Body of pancreas (tissue), 4 donors: ENCODE measurements around the gene NGRN. TPM values are rescaled to one million over a fixed set of nuclear protein-coding genes. Genes with fewer than 3 reads are reported as not detected.

ENCODE experiments used
- ATAC-seq: fragments of 150-250 bp; one replicate; pipeline ENCODE4 v1.9.1; 2016
- DNase-seq, 4 donors: peaks; one replicate each; pipeline ENCODE4 v3.0.0-alpha.2; 2019
- H3K27ac ChIP-seq, 4 donors: fragments of 200-600 bp; sonication (generic); 1 replicate in 3 of 4; 2 replicates in 1 of 4; pipeline versions ENCODE4 v1.5.1 to v1.6.1; 2016 to 2019; ENCODE audit warnings: mild to moderate bottlenecking in 1 of 4, mixed read lengths in 1 of 4, moderate library complexity in 1 of 4
- H3K27me3 ChIP-seq, 2 donors: fragments of 200-600 bp; sonication (generic); one replicate each; pipeline ENCODE4 v1.6.0; 2016; ENCODE audit warnings: mild to moderate bottlenecking in 1 of 2
- H3K36me3 ChIP-seq, 2 donors: fragments of 200-600 bp; sonication (generic); replicated peaks in 1 of 2; 2 replicates each; pipeline ENCODE4 v1.5.1; 2016; ENCODE audit warnings: low read depth in 2 of 2; ENCODE audit not compliant: insufficient read depth in 1 of 2
- H3K4me1 ChIP-seq: fragments of 200-600 bp; sonication (generic); one replicate; pipeline ENCODE4 v1.6.0; 2016
- H3K4me3 ChIP-seq, 2 donors: fragments of 200-600 bp; sonication (generic); 1 replicate in 1 of 2; 2 replicates in 1 of 2; pipeline ENCODE4 v1.5.1; 2016 to 2019
- H3K9me3 ChIP-seq, 3 donors: fragments of 200-600 bp; sonication (generic); 1 replicate in 2 of 3; 2 replicates in 1 of 3; pipeline ENCODE4 v1.5.1; 2016
- POLR2A ChIP-seq, 3 donors: fragments of 450-650 bp; IDR thresholded peaks; one replicate each; pipeline ENCODE4 v1.6.1; 2016; ENCODE audit warnings: antibody characterized with exemption in 3 of 3, mild to moderate bottlenecking in 2 of 3
- WGBS, 2 donors: methylation state at CpG; one replicate each; pipeline ENCODE4 v1.1.5; 2017; 5-methylcytosine and 5-hydroxymethylcytosine counted together
- intact Hi-C: fragments of 100-400 bp; cut with DNase I; formaldehyde crosslinking; loops from one replicate; pipeline ENCODE4 v1.15.1; 2023
- small RNA-seq: library from RNA; depleted of rRNA; stranded (forward); fragments of <200 nt; gene quantifications from one replicate; pipeline ENCODE3, GENCODE V24; 2016
- total RNA-seq, 2 donors: library from RNA; depleted of rRNA; stranded (reverse); fragments of >200 nt; gene quantifications; one replicate each; pipeline ENCODE4 v1.1.0, GENCODE V29; 2016
- TF ChIP-seq, protein P1 (sequence below), 7 experiments: fragments of 450-650 bp in 4 of 7; fragments of 200-600 bp in 3 of 7; sonication (generic) in 3 of 7; IDR thresholded peaks; one replicate each; pipeline ENCODE4 v1.5.1; 2016 to 2019; ENCODE audit warnings: antibody characterized with exemption in 7 of 7

The NGRN gene
- total RNA-seq, 2 donors from 2014 or later, result 27.4 to 27.8 TPM

DNA sequence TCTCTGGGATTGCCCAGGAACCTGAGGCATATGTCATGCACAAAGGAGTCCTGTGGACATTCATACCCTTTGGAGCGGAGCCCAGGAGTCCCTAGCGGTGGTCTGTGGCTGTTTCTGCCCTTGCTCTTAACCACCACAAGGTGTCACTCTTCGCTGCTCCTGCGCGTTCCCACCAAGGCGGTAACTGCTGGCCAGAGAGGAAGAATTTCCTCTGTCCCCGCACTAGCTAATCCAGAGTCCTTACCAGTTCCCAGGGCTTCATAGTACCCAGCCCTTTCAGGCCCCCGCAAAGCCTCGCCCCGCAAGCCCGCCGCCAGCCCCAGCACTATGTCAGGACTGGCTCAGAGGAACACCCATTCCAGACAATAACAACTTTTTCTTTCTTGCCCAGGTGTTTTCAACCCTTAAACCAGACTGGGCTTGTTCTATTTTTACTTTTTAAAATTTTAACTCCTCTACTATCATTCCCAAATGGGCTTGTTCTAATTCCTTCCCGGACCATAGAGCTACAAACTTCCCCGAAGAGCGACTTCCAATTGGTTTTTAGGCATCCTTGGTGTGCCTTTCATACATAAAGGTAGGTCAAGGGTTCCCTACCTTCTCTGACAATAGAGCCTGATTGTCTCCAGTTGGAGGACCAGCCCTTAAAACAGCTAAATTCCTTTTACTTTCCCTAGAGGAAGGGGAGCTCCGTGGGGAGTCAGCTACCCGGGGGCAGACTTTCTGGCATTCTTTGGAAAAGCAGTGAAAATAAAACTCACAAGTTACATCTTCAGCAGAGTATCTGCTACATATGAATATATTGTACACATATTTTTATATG is 54.8 kb downstream of the NGRN start:
- H3K9me3 ChIP-seq, result no peaks in the 10 kb centered on the region
- H3K27me3 ChIP-seq, result no peaks in the 10 kb centered on the region
- H3K36me3 ChIP-seq, result no peaks in the 10 kb centered on the region
- WGBS, 2 donors, result 15 to 18% methylated on average over 17 of the region's 17 CpGs
- TF ChIP-seq, protein P1, sequence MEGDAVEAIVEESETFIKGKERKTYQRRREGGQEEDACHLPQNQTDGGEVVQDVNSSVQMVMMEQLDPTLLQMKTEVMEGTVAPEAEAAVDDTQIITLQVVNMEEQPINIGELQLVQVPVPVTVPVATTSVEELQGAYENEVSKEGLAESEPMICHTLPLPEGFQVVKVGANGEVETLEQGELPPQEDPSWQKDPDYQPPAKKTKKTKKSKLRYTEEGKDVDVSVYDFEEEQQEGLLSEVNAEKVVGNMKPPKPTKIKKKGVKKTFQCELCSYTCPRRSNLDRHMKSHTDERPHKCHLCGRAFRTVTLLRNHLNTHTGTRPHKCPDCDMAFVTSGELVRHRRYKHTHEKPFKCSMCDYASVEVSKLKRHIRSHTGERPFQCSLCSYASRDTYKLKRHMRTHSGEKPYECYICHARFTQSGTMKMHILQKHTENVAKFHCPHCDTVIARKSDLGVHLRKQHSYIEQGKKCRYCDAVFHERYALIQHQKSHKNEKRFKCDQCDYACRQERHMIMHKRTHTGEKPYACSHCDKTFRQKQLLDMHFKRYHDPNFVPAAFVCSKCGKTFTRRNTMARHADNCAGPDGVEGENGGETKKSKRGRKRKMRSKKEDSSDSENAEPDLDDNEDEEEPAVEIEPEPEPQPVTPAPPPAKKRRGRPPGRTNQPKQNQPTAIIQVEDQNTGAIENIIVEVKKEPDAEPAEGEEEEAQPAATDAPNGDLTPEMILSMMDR (IDR thresholded peaks at IDR 0.05), result peak; percentile 93 to 100 (median 100)
- TF ChIP-seq POLR2A (IDR thresholded peaks at IDR 0.05), result no peak
- DNase-seq, result peak; percentile 82 to 91 (median 90)
- peak; percentile 75 for ATAC-seq
- peaks cover 35% of the 10 kb centered on the region for H3K4me1 ChIP-seq
- peak overlapping the region in 3 of 4 donors; percentile 33 to 58 (median 50) for H3K27ac ChIP-seq
- no peak overlapping the region for H3K4me3 ChIP-seq
- intact Hi-C loops, result loop anchor here (5.0 kb wide), 1 partner anchor 167 kb away; no protein-coding TSS in a partner anchor

DNA sequence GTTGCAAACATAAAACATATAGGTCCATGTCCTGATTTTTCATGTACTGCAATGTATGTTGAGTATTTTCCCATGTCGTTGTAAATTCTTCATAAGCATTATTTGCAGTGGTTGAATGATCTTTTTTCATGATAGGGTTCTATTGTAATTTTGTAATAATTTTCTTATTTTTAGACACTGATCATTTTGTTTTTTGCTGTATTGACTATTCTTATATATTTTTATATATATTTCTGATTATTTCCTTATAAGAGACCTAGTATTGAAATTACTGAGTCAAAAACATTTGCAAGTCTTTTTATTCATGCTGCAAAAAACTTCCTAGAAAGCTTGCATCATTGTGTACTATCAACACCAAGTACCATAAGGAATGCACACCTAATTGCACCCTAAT is 55.4 kb downstream of the NGRN start:
- no peak overlapping the region for H3K4me3 ChIP-seq
- WGBS, 2 donors, result 77 to 78% methylated on average over 1 of the region's 1 CpG
- intact Hi-C loops, result loop anchor here (5.0 kb wide), 1 partner anchor 166 kb away; no protein-coding TSS in a partner anchor
- no peaks in the 10 kb centered on the region for H3K9me3 ChIP-seq
- H3K36me3 ChIP-seq, result no peaks in the 10 kb centered on the region
- no peaks in the 10 kb centered on the region for H3K27me3 ChIP-seq
- no peak for TF ChIP-seq POLR2A (IDR thresholded peaks at IDR 0.05)
- TF ChIP-seq, protein P1 (IDR thresholded peaks at IDR 0.05), result no peak
- H3K27ac ChIP-seq, result no peak overlapping the region
- DNase-seq, result no peak
- ATAC-seq, result no peak
- H3K4me1 ChIP-seq, result peaks cover 30% of the 10 kb centered on the region

Small RNAs within 50 kb of the gene (small RNA-seq; reads per million reads assigned to genes)
- gene AC091167.3, result not detected
- not detected for gene RN7SL736P

Other genes with a start within 250 kb of the NGRN start
- 10 to 100 TPM; 77.5 to 78.6 TPM for gene IDH2, start 163.2 kb upstream of the NGRN start, total RNA-seq
- gene SEMA4B, start 64.3 kb upstream of the NGRN start, total RNA-seq, result 10 to 100 TPM; 42.8 to 63.9 TPM
- gene CIB1, start 31.7 kb upstream of the NGRN start, total RNA-seq, result 10 to 100 TPM; 36.6 to 59.0 TPM
- 1 to 10 TPM in 1 of 2 donors, under 1 TPM in 1; 0.33 to 5.2 TPM for gene GDPGP1, start 31.5 kb upstream of the NGRN start, total RNA-seq
- not detected for gene TTLL13, start 16.1 kb upstream of the NGRN start, total RNA-seq
- gene ZNF774, start 86.6 kb downstream of the NGRN start, total RNA-seq, result 1 to 10 TPM; 5.7 to 9.6 TPM
- gene IQGAP1, start 122.6 kb downstream of the NGRN start, total RNA-seq, result 10 to 100 TPM; 79.6 to 92.9 TPM